Ectodermal cell (in vitro differentiated cells): ENCODE data around the gene CELF2.
"Not testable (repeated sequence)": the region's sequence is repeated elsewhere in the genome, so short reads cannot be mapped to it uniquely, and the experiment has no call there.

Experiments used
- H3K27ac ChIP-seq: 2 replicates; pipeline ENCODE4 v1.7.0; 2013; ENCODE audit warnings: mild to moderate bottlenecking, low read depth, low read length; ENCODE audit not compliant: insufficient read depth, poor library complexity, severe bottlenecking
- H3K27me3 ChIP-seq: 2 replicates; pipeline ENCODE4 v1.7.0; 2013; ENCODE audit warnings: mild to moderate bottlenecking, low read length; ENCODE audit not compliant: insufficient read depth, control insufficient read depth, poor library complexity, severe bottlenecking
- H3K36me3 ChIP-seq: one replicate; pipeline ENCODE4 v1.7.0; 2013; ENCODE audit warnings: low read length; ENCODE audit not compliant: control insufficient read depth, insufficient read depth
- H3K4me1 ChIP-seq: one replicate; pipeline ENCODE4 v1.7.0; 2013; ENCODE audit warnings: low read length; ENCODE audit not compliant: control insufficient read depth, insufficient read depth
- H3K4me3 ChIP-seq: 2 replicates; pipeline ENCODE4 v1.7.0; 2013; ENCODE audit warnings: low read depth, low read length, control low read depth; ENCODE audit not compliant: insufficient read depth
- H3K9me3 ChIP-seq: 2 replicates; pipeline ENCODE4 v1.7.0; 2013; ENCODE audit warnings: mild to moderate bottlenecking, low read length, moderate library complexity; ENCODE audit not compliant: control insufficient read depth
- WGBS, 2 experiments: methylation state at CpG; one replicate each; pipeline ENCODE4 v1.1.7; 2013; ENCODE audit warnings: missing lambda C conversion rate in 2 of 2; 5-methylcytosine and 5-hydroxymethylcytosine counted together

CELF2 gene

DNA sequence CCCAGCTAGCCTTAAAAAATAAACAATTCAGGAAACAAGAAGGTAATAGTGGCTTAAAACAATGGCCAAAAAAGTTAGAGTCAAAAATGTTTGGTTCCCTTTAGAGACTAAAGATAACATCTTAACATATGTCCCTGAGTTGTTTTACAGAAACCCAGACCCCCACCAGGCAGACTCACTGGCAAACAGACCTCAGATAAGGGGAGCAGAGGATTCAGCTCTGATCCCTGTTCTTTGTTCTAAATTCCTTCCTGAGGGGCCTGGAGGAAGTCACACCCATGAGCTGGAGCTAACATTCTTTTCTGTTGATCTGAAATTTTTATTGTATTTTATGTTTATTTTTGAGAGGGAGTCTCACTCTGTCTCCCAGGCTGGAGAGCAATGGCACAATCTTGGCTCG is 346.6 kb downstream of the CELF2 start:
- WGBS, 2 experiments = 91 to 92% methylated on average over 1 of the region's 1 CpG
- H3K27ac ChIP-seq = no peak overlapping the region

DNA sequence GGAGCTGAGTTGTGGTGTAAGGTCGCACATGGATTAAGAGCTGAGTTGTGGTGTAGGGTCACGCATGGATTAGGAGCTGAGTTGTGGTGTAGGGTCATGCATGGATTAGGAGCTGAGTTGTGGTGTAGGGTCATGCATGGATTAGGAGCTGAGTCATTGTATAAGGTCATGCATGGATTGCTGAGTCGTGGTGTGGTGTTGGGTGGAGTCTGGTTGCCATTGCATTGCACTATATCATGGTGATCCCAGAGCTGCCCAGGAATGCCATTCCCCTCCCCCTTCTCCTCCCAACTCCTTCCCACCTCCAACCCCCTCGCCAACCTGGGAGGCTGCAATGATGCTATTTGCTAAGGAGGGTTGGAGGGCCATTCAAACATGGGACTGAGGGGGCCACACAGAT is 349.2 kb downstream of the CELF2 start:
- not testable (repeated sequence) for H3K27ac ChIP-seq, H3K36me3 ChIP-seq, H3K27me3 ChIP-seq, H3K9me3 ChIP-seq, H3K4me3 ChIP-seq, H3K4me1 ChIP-seq
- WGBS, 2 experiments = 91 to 92% methylated on average over 4 of the region's 4 CpGs

More for the DNA sequence above, 346.6 kb downstream of the CELF2 start:
- H3K9me3 ChIP-seq = no peaks in the 10 kb centered on the region
- H3K4me1 ChIP-seq = no peaks in the 10 kb centered on the region
- H3K4me3 ChIP-seq = no peak overlapping the region
- no peaks in the 10 kb centered on the region for H3K36me3 ChIP-seq
- no peaks in the 10 kb centered on the region for H3K27me3 ChIP-seq

DNA sequence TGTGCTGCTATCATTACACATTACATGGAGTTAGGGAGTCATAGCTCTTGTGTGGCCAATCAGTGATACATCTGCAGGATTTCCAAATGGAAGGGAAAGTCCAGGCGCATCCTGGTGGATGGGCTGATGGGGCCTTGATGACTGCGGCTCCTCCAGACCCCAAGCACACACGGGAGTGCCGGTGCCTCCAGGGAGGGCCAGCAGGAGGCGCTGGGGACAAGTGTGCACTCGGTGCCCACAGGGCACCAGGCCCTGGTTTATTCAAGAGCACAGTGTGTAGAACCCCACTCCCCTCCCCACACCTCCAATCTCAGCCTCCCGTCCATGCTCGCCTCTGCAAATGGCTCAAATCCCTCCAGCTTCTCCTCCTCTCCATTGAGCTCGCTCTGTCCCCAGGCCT is 349.8 kb downstream of the CELF2 start:
- 91 to 94% methylated on average over 9 of the region's 9 CpGs for WGBS, 2 experiments
- no peaks in the 10 kb centered on the region for H3K9me3 ChIP-seq

GRCh38 chr10:11373717-11374171 is 356.1 kb downstream of the CELF2 start:
- no peak overlapping the region for H3K4me3 ChIP-seq
- no peaks in the 10 kb centered on the region for H3K4me1 ChIP-seq
- 59 to 67% methylated on average over 11 of the region's 11 CpGs for WGBS, 2 experiments
- peak overlapping the region; percentile 16 for H3K27ac ChIP-seq
- H3K27me3 ChIP-seq = no peaks in the 10 kb centered on the region
- H3K9me3 ChIP-seq = no peaks in the 10 kb centered on the region
- no peaks in the 10 kb centered on the region for H3K36me3 ChIP-seq

More for the DNA sequence above, 349.8 kb downstream of the CELF2 start:
- H3K4me3 ChIP-seq = no peak overlapping the region
- no peaks in the 10 kb centered on the region for H3K36me3 ChIP-seq
- no peaks in the 10 kb centered on the region for H3K4me1 ChIP-seq
- H3K27me3 ChIP-seq = no peaks in the 10 kb centered on the region
- no peak overlapping the region for H3K27ac ChIP-seq

DNA sequence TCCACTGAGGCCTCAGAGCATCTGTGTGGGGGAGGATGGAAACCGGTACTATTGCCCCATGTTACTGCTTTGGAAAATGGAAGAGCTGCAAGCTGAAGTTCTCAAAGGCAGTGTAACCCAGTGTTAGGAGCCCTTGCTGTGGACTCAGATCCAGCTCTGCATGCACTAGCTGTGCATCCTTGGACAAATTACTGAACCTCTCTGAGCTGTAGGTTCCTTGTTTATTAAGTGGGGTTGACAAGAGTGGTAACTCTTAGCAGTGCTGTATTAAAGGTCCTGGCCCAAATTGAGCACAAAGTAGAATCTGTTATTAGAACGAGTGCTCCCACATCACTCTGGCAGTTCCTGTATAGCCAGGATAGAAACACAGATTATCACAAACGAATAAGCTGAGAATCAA is 359.6 kb downstream of the CELF2 start:
- no peak overlapping the region for H3K27ac ChIP-seq
- H3K4me3 ChIP-seq = no peak overlapping the region
- H3K4me1 ChIP-seq = no peaks in the 10 kb centered on the region
- WGBS, 2 experiments = 95% methylated on average over 3 of the region's 3 CpGs
- H3K9me3 ChIP-seq = no peaks in the 10 kb centered on the region
- no peaks in the 10 kb centered on the region for H3K36me3 ChIP-seq
- H3K27me3 ChIP-seq = no peaks in the 10 kb centered on the region

DNA sequence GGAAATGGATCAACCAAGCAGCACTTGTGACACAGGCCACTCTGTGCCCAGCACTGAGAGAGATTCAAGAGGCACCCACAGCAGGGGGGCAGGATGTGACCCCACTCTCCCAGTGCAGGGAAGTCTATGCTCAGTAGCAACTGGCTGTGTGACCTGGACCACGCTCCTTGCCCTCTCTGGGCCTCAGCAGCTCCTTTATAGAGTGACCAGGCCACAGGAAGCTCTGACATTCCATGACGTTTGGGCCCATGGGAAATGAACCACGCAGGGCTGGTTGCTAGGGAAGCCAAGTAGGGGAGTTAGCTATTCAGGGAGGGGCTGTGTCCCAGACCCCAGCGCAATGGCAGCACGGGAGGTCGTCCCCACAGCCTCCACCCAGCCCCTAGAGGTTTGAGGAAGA is 361.2 kb downstream of the CELF2 start:
- Histone ChIP-seq H3K27ac (no peak overlapping the region), H3K9me3 (no peaks in the 10 kb centered on the region), H3K4me3 (no peak overlapping the region), H3K27me3 (no peaks in the 10 kb centered on the region), H3K4me1 (no peaks in the 10 kb centered on the region), H3K36me3 (no peaks in the 10 kb centered on the region)
- WGBS, 2 experiments = 74 to 76% methylated on average over 6 of the region's 6 CpGs

GRCh38 chr10:11379771-11380170 is 362.1 kb downstream of the CELF2 start:
- no peak overlapping the region for H3K27ac ChIP-seq
- no peaks in the 10 kb centered on the region for H3K4me1 ChIP-seq
- no peaks in the 10 kb centered on the region for H3K36me3 ChIP-seq
- H3K27me3 ChIP-seq = no peaks in the 10 kb centered on the region
- no peak overlapping the region for H3K4me3 ChIP-seq
- WGBS, 2 experiments = 95 to 96% methylated on average over 17 of the region's 17 CpGs
- no peaks in the 10 kb centered on the region for H3K9me3 ChIP-seq

GRCh38 chr10:11381023-11381422 is 363.4 kb downstream of the CELF2 start:
- H3K9me3 ChIP-seq = no peaks in the 10 kb centered on the region
- WGBS, 2 experiments = 89 to 90% methylated on average over 7 of the region's 7 CpGs
- H3K4me1 ChIP-seq = peaks cover 4% of the 10 kb centered on the region
- H3K4me3 ChIP-seq = no peak overlapping the region
- no peak overlapping the region for H3K27ac ChIP-seq
- no peaks in the 10 kb centered on the region for H3K27me3 ChIP-seq
- H3K36me3 ChIP-seq = no peaks in the 10 kb centered on the region

DNA sequence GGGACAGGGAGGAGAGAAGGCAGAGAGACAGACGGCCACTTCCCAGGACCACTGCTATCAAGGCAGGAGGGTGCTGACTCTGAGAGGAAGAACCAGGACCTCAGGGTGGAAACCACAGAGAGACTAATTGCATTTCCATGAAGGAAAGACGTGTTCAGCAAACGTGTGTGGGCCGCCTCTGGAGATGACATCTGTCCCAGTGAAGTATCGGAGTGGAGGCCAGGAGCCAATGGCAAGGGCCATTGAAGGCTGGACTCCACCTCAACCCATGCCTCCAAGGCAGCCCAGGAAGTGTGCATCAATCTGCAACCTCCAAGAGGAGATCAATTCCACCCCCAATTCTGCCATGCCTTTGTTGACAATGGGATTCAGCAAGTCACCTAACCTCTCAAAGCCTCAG is 363.8 kb downstream of the CELF2 start:
- Histone ChIP-seq H3K4me3 (no peak overlapping the region), H3K36me3 (no peaks in the 10 kb centered on the region), H3K27me3 (no peaks in the 10 kb centered on the region), H3K4me1 (peaks cover 8% of the 10 kb centered on the region), H3K9me3 (no peaks in the 10 kb centered on the region), H3K27ac (no peak overlapping the region)
- 85 to 86% methylated on average over 5 of the region's 5 CpGs for WGBS, 2 experiments

- H3K27me3 ChIP-seq = no peaks in the 10 kb centered on the region
- no peaks in the 10 kb centered on the region for H3K9me3 ChIP-seq
- 86 to 89% methylated on average over 10 of the region's 10 CpGs for WGBS, 2 experiments
- H3K4me3 ChIP-seq = no peak overlapping the region
- no peaks in the 10 kb centered on the region for H3K36me3 ChIP-seq
- peaks cover 11% of the 10 kb centered on the region for H3K4me1 ChIP-seq
- no peak overlapping the region for H3K27ac ChIP-seq
Measured at GRCh38 chr10:11382187-11382586, 364.5 kb downstream of the CELF2 start.

DNA sequence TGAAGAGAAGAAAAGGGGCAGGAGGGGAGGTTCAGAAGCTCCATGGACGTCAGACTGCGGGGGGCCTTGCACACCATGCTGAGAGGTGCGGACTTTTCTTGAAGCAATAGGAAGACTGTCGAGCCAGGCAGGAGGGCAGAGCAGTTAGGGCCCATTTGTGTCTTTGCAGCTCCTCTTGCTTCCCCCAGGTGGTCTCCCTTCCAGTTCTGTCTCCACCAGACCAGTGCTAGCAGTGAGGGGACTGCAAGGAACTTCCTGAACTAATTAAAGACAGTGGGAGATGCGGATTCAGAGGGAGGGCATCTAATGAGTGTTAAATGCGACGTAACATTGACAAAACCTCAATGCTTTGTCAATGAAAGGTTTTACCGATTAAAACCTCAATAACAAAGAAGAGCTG is 368.4 kb downstream of the CELF2 start:
- no peaks in the 10 kb centered on the region for H3K27me3 ChIP-seq
- no peak overlapping the region for H3K27ac ChIP-seq
- WGBS, 2 experiments = 59 to 62% methylated on average over 8 of the region's 8 CpGs
- H3K4me1 ChIP-seq = peaks cover 14% of the 10 kb centered on the region
- H3K36me3 ChIP-seq = no peaks in the 10 kb centered on the region
- no peak overlapping the region for H3K4me3 ChIP-seq
- no peaks in the 10 kb centered on the region for H3K9me3 ChIP-seq
